HG03342 (cell line): Measurements from ENCODE around the gene POU2F2.
"Not testable (repeated sequence)": the region's sequence is repeated elsewhere in the genome, so short reads cannot be mapped to it uniquely, and the experiment has no call there.

Experiments used
- ATAC-seq: cut with Tn5 transposase; IDR thresholded peaks from one replicate; pipeline ENCODE4 v1.9.1; 2021; ENCODE audit warnings: mild to moderate bottlenecking, moderate library complexity; ENCODE audit not compliant: unreplicated experiment

The POU2F2 gene

GRCh38 chr19:42066075-42066754 lies 66.0 kb downstream of the POU2F2 start:
- no peak for ATAC-seq

GRCh38 chr19:42065511-42065910 lies 66.7 kb downstream of the POU2F2 start:
- no peak for ATAC-seq

- no peak for ATAC-seq
Measured at GRCh38 chr19:42065051-42065450, 67.2 kb downstream of the POU2F2 start.

- ATAC-seq = no peak
Measured at GRCh38 chr19:42064432-42064831, 67.8 kb downstream of the POU2F2 start.

GRCh38 chr19:42062381-42062780 lies 69.9 kb downstream of the POU2F2 start:
- no peak for ATAC-seq

- no peak for ATAC-seq
Measured at GRCh38 chr19:42060117-42060516, 72.1 kb downstream of the POU2F2 start.

GRCh38 chr19:42059196-42059595 lies 73.0 kb downstream of the POU2F2 start:
- ATAC-seq = no peak

GRCh38 chr19:42057846-42058245 lies 74.4 kb downstream of the POU2F2 start:
- ATAC-seq = no peak

- no peak for ATAC-seq
Measured at GRCh38 chr19:42054205-42054604, 78.0 kb downstream of the POU2F2 start.

GRCh38 chr19:42053037-42053935 lies 79.0 kb downstream of the POU2F2 start:
- no peak for ATAC-seq

GRCh38 chr19:42052241-42052863 lies 79.9 kb downstream of the POU2F2 start:
- ATAC-seq = no peak

- no peak for ATAC-seq
Measured at GRCh38 chr19:42051166-42052115, 80.8 kb downstream of the POU2F2 start.

- no peak for ATAC-seq
Measured at GRCh38 chr19:42048992-42049391, 83.3 kb downstream of the POU2F2 start.

GRCh38 chr19:42045575-42045974 lies 86.7 kb downstream of the POU2F2 start:
- ATAC-seq = no peak

GRCh38 chr19:42042455-42043170 lies 89.6 kb downstream of the POU2F2 start:
- ATAC-seq = no peak

- not testable (repeated sequence) for ATAC-seq
Measured at GRCh38 chr19:42040491-42040890, 91.8 kb downstream of the POU2F2 start.

- ATAC-seq = no peak
Measured at GRCh38 chr19:42040031-42040430, 92.2 kb downstream of the POU2F2 start.

GRCh38 chr19:42038666-42039065 lies 93.6 kb downstream of the POU2F2 start:
- no peak for ATAC-seq

GRCh38 chr19:42037649-42038048 lies 94.6 kb downstream of the POU2F2 start:
- no peak for ATAC-seq
